Nephron (organoid): ENCODE data around the gene DIO3.

Experiments
- H3K27ac Mint-ChIP-seq, 3 experiments: 2 replicates each; pipeline ENCODE4 v1.8.0; 2020; ENCODE audit warnings: mixed read lengths in 3 of 3, mild to moderate bottlenecking in 2 of 3, moderate library complexity in 1 of 3
- H3K27me3 Mint-ChIP-seq: 2 replicates; pipeline ENCODE4 v1.8.0; 2021; ENCODE audit warnings: low read depth, mild to moderate bottlenecking, moderate library complexity, mixed read lengths
- H3K36me3 Mint-ChIP-seq: 2 replicates; pipeline ENCODE4 v1.8.0; 2020; ENCODE audit warnings: low read depth, mixed read lengths
- H3K4me1 Mint-ChIP-seq: 2 replicates; pipeline ENCODE4 v1.8.0; 2020; ENCODE audit warnings: mixed read lengths
- H3K4me3 Mint-ChIP-seq, 3 experiments: 2 replicates each; pipeline ENCODE4 v1.8.0; 2020; ENCODE audit warnings: mild to moderate bottlenecking in 3 of 3, mixed read lengths in 3 of 3, moderate library complexity in 2 of 3
- H3K9me3 Mint-ChIP-seq: 2 replicates; pipeline ENCODE4 v1.8.0; 2020; ENCODE audit warnings: mixed read lengths
- TF ChIP-seq, protein P1 (sequence below), 3 experiments: fragments of 200-600 bp; sonication (generic); IDR thresholded peaks; one replicate each; pipeline ENCODE4 v1.5.0; 2021; ENCODE audit warnings: antibody characterized with exemption in 3 of 3; ENCODE audit not compliant: unreplicated experiment in 3 of 3

The DIO3 gene

GRCh38 chr14:101518611-101519473, 42.5 kb upstream of the DIO3 start:
- no peak overlapping the region for H3K4me3 Mint-ChIP-seq
- TF ChIP-seq, protein P1, sequence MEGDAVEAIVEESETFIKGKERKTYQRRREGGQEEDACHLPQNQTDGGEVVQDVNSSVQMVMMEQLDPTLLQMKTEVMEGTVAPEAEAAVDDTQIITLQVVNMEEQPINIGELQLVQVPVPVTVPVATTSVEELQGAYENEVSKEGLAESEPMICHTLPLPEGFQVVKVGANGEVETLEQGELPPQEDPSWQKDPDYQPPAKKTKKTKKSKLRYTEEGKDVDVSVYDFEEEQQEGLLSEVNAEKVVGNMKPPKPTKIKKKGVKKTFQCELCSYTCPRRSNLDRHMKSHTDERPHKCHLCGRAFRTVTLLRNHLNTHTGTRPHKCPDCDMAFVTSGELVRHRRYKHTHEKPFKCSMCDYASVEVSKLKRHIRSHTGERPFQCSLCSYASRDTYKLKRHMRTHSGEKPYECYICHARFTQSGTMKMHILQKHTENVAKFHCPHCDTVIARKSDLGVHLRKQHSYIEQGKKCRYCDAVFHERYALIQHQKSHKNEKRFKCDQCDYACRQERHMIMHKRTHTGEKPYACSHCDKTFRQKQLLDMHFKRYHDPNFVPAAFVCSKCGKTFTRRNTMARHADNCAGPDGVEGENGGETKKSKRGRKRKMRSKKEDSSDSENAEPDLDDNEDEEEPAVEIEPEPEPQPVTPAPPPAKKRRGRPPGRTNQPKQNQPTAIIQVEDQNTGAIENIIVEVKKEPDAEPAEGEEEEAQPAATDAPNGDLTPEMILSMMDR (IDR thresholded peaks at IDR 0.05; ENCODE audit: unreplicated experiment in 3 of 3) = no peak
- no peaks in the 10 kb centered on the region for H3K4me1 Mint-ChIP-seq
- peaks cover 9% of the 10 kb centered on the region for H3K9me3 Mint-ChIP-seq
- no peaks in the 10 kb centered on the region for H3K36me3 Mint-ChIP-seq
- H3K27me3 Mint-ChIP-seq = peaks cover 6% of the 10 kb centered on the region
- no peak overlapping the region for H3K27ac Mint-ChIP-seq

DNA sequence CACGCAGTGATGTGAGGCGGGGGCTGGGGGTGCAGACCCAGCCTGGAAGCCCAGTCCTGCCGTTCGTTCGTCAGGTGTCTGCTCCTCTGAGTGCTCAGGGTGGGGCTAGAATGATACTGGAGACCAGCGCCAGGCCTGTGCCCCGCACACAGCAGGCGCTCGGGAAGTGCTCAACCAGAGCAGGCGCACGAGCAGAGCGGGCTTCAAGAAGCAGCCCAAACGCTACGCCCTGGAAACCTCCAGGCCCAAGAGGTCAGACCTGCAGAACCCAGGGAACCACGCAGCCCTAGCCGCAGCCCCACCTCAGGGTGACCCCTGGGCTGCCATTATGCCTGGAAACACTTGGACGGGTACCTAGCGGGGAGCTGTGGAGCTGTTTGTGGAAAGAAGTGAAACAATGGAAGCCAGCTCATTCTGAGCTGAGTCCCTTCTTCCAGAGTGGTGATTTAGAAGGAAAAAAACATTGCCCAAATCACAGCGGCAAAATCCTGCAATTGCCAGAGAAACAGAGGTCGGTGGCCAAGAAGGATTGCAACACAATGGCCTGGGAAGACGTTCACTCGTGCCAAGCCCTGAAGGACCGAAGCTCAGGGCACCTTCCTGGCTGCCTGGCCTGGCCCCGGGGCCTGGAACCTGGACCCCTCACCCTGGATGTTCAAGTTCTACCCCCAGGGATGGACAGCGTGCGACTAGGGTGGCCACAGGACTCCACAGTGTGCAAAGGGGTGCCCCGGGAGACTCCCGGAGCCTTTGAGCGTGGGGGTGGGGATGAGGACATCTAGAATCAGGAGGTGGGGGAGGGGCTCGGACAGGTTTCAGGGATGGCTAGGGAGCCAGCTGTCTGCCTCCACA, 40.4 kb upstream of the DIO3 start:
- H3K4me3 Mint-ChIP-seq = no peak overlapping the region
- H3K36me3 Mint-ChIP-seq = no peaks in the 10 kb centered on the region
- H3K27me3 Mint-ChIP-seq = peaks cover 10% of the 10 kb centered on the region
- H3K4me1 Mint-ChIP-seq = no peaks in the 10 kb centered on the region
- no peak overlapping the region for H3K27ac Mint-ChIP-seq
- TF ChIP-seq, protein P1 (IDR thresholded peaks at IDR 0.05; ENCODE audit: unreplicated experiment in 3 of 3) = no peak
- H3K9me3 Mint-ChIP-seq = peaks cover 5% of the 10 kb centered on the region

DNA sequence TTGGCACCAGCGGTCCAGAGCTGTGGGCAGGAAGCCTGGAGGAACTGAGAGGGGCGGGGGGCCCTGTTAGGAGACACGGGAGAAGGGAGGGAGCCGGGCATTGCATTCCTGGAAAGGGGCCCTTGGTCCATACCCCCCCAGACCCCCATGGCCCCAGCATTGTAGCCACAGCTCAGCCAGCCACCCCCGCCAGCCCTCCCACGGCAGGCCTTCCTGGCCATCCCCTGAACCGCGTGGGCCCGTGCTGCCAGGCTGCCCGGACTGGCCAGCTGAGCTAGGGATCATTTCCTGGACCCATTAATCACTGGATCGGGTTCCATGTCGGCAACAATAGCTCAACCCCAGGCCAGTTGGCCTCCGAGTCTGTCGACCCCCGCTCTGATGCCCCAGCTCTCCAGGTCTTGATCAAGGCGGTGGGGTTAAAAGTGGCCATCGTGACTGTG, 39.8 kb upstream of the DIO3 start:
- Mint-ChIP-seq H3K27me3 (peaks cover 7% of the 10 kb centered on the region), H3K36me3 (no peaks in the 10 kb centered on the region), H3K27ac (no peak overlapping the region), H3K9me3 (no peaks in the 10 kb centered on the region), H3K4me1 (no peaks in the 10 kb centered on the region), H3K4me3 (no peak overlapping the region)
- TF ChIP-seq, protein P1 (IDR thresholded peaks at IDR 0.05; ENCODE audit: unreplicated experiment in 3 of 3) = no peak

DNA sequence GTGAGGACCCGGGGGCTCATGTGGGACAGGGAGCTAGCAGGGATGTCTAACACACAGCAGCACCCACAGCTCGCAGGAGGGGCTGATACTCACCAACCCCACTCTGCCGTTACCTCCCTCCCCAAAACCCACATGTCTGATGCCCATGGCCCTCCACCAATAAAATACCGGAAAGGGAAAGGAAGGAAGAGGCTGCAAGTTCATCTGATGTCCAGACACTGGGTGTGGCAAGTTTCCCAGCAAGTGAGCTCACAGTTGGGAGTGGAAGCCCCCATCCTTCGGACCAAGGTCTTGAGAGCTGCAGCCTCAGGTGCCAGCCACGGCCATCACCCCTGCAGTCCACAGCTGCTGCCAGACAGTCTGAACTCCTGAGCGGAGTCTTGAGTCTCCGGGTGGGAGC, 39.3 kb upstream of the DIO3 start:
- Mint-ChIP-seq H3K9me3 (no peaks in the 10 kb centered on the region), H3K27me3 (peaks cover 9% of the 10 kb centered on the region), H3K4me3 (no peak overlapping the region), H3K4me1 (no peaks in the 10 kb centered on the region), H3K36me3 (no peaks in the 10 kb centered on the region), H3K27ac (no peak overlapping the region)
- TF ChIP-seq, protein P1 (IDR thresholded peaks at IDR 0.05; ENCODE audit: unreplicated experiment in 3 of 3) = no peak

DNA sequence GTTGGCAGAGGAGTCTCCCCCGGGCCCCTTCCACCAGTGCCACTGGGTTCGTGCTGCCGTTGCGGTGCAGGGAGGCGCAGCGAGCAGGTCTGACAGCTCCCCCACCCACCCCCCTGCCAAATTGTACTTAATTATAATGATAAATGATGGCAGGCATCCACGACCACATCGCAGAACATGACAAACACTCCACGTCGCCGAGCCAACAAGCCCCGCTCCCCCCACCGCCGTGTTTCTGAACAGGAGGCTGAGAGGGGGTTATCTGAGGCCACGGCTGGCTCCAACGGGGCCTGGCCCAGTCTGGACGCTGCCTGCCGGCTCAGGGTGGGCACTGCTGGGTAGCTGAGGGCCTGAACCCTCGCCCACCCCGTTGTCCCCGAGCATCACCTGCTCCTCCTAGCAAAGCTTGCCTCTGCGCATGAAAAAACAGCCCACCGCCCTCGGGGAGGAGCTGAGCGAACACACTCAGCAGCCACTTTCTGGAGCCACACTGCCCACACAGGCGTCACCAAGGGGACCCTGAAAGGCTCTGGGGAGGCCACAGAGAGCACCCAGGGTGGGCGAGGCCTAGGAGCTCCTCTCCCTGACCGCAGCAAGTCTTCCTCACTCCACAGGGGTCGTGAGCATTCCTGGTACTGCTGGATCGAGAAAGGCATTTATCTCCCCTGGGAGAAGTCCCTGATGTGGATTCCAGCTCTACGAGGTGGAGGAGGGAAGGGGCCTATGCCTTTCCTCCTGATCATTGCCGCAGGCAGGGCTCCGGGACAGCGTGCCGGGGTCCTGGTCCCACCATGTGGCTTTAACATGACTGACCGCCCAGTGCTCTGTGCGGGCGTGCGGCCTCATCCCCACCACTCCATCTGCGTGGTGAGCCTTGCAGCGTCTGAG, 35.4 kb upstream of the DIO3 start:
- Mint-ChIP-seq H3K27me3 (peaks cover 18% of the 10 kb centered on the region), H3K4me3 (no peak overlapping the region)

More for the DNA sequence above, 35.4 kb upstream of the DIO3 start:
- peaks cover 5% of the 10 kb centered on the region for H3K4me1 Mint-ChIP-seq
- H3K9me3 Mint-ChIP-seq = no peaks in the 10 kb centered on the region
- no peak overlapping the region for H3K27ac Mint-ChIP-seq
- TF ChIP-seq, protein P1 (IDR thresholded peaks at IDR 0.05; ENCODE audit: unreplicated experiment in 3 of 3) = no peak
- no peaks in the 10 kb centered on the region for H3K36me3 Mint-ChIP-seq
